SK-N-SH (cell line): ENCODE data around the gene MYL12B.

ENCODE experiments used
- ELF1 ChIP-seq: IDR thresholded peaks from 2 replicates; pipeline ENCODE4 v1.4.0; 2012
- EP300 ChIP-seq, 2 experiments: IDR thresholded peaks; 2 replicates each; pipeline versions ENCODE4 v1.4.0 to v1.6.1; 2012; ENCODE audit warnings: borderline replicate concordance in 1 of 2, low read depth in 1 of 2, low read length in 1 of 2
- GABPA ChIP-seq: IDR thresholded peaks from 2 replicates; pipeline ENCODE4 v1.4.0; 2012; ENCODE audit warnings: low read depth, mild to moderate bottlenecking
- NFIC ChIP-seq: IDR thresholded peaks from 2 replicates; pipeline ENCODE4 v1.4.0; 2012; ENCODE audit warnings: borderline replicate concordance
- POLR2AphosphoS5 ChIP-seq: IDR thresholded peaks from 2 replicates; pipeline ENCODE4 v1.6.1; 2012; ENCODE audit warnings: low read depth, low read length
- TAF1 ChIP-seq: IDR thresholded peaks from 2 replicates; pipeline ENCODE4 v1.6.1; 2012; ENCODE audit warnings: low read depth, mild to moderate bottlenecking, low read length, moderate library complexity, borderline replicate concordance
- YY1 ChIP-seq: IDR thresholded peaks from 2 replicates; pipeline ENCODE4 v1.4.0; 2012; ENCODE audit warnings: low read depth, mild to moderate bottlenecking
- TF ChIP-seq, protein P1 (sequence below): fragments of 200-600 bp; sonication (generic); IDR thresholded peaks from 2 replicates; pipeline ENCODE4 v1.6.1; 2017; ENCODE audit warnings: antibody characterized with exemption, mild to moderate bottlenecking, moderate library complexity
- TF ChIP-seq, protein P2 (sequence below): IDR thresholded peaks from 2 replicates; pipeline ENCODE4 v1.4.0; 2012; ENCODE audit warnings: low read depth, borderline replicate concordance
- TF ChIP-seq, protein P3 (sequence below): IDR thresholded peaks from 2 replicates; pipeline ENCODE4 v1.6.1; 2012; ENCODE audit warnings: mild to moderate bottlenecking, low read depth, low read length, moderate library complexity
- TF ChIP-seq, protein P4 (sequence below): IDR thresholded peaks from 2 replicates; pipeline ENCODE4 v1.4.0; 2012; ENCODE audit warnings: low read depth

DNA sequence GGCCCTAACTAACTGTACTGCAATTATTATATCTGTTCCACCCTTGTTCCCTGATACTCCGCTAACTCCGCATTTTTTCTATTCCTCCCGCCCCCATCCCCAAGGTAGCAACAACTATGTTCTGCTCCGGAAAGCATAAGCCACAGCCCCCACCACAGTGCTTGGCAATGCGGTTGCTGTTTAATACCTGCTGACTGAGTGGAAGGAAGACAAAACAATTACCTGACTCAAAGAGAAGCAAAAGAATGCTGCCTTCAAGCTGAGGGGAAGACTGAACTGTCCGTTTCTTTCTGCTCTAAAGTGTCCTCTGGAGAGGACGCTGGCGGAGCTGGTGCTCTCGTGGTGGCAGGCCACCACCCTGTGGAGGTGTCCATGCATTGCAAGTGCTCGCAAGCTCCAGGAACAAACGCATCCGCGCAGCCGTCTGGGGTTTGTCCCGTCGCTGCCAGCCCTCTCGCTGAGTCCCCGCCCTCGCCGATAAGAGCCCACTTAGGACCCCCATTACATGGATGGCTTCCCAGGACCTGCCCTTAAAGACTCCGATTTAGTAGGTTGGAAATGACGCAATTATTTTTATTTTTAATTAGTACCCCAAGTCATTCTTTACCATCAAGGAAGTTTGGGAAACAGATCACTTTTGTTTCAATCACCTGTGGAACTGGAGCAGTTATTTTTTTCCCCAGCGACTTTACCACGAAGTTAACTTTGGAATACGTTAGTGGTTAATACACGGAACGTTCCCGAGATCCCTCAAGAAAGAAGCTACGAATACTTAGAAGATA lies 15.9 kb upstream of the MYL12B start:
- TF ChIP-seq, protein P1, sequence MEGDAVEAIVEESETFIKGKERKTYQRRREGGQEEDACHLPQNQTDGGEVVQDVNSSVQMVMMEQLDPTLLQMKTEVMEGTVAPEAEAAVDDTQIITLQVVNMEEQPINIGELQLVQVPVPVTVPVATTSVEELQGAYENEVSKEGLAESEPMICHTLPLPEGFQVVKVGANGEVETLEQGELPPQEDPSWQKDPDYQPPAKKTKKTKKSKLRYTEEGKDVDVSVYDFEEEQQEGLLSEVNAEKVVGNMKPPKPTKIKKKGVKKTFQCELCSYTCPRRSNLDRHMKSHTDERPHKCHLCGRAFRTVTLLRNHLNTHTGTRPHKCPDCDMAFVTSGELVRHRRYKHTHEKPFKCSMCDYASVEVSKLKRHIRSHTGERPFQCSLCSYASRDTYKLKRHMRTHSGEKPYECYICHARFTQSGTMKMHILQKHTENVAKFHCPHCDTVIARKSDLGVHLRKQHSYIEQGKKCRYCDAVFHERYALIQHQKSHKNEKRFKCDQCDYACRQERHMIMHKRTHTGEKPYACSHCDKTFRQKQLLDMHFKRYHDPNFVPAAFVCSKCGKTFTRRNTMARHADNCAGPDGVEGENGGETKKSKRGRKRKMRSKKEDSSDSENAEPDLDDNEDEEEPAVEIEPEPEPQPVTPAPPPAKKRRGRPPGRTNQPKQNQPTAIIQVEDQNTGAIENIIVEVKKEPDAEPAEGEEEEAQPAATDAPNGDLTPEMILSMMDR, result peak; percentile 90
- TF ChIP-seq ELF1 (no peak), GABPA (no peak), YY1 (no peak), EP300 (IDR thresholded peaks at IDR 0.05; ENCODE audit: borderline replicate concordance in 1 of 2, low read depth in 1 of 2, low read length in 1 of 2) (no peak), POLR2AphosphoS5 (no peak), TAF1 (no peak), NFIC (no peak)
- TF ChIP-seq, protein P2, sequence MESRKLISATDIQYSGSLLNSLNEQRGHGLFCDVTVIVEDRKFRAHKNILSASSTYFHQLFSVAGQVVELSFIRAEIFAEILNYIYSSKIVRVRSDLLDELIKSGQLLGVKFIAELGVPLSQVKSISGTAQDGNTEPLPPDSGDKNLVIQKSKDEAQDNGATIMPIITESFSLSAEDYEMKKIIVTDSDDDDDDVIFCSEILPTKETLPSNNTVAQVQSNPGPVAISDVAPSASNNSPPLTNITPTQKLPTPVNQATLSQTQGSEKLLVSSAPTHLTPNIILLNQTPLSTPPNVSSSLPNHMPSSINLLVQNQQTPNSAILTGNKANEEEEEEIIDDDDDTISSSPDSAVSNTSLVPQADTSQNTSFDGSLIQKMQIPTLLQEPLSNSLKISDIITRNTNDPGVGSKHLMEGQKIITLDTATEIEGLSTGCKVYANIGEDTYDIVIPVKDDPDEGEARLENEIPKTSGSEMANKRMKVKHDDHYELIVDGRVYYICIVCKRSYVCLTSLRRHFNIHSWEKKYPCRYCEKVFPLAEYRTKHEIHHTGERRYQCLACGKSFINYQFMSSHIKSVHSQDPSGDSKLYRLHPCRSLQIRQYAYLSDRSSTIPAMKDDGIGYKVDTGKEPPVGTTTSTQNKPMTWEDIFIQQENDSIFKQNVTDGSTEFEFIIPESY, result no peak
- TF ChIP-seq, protein P3, sequence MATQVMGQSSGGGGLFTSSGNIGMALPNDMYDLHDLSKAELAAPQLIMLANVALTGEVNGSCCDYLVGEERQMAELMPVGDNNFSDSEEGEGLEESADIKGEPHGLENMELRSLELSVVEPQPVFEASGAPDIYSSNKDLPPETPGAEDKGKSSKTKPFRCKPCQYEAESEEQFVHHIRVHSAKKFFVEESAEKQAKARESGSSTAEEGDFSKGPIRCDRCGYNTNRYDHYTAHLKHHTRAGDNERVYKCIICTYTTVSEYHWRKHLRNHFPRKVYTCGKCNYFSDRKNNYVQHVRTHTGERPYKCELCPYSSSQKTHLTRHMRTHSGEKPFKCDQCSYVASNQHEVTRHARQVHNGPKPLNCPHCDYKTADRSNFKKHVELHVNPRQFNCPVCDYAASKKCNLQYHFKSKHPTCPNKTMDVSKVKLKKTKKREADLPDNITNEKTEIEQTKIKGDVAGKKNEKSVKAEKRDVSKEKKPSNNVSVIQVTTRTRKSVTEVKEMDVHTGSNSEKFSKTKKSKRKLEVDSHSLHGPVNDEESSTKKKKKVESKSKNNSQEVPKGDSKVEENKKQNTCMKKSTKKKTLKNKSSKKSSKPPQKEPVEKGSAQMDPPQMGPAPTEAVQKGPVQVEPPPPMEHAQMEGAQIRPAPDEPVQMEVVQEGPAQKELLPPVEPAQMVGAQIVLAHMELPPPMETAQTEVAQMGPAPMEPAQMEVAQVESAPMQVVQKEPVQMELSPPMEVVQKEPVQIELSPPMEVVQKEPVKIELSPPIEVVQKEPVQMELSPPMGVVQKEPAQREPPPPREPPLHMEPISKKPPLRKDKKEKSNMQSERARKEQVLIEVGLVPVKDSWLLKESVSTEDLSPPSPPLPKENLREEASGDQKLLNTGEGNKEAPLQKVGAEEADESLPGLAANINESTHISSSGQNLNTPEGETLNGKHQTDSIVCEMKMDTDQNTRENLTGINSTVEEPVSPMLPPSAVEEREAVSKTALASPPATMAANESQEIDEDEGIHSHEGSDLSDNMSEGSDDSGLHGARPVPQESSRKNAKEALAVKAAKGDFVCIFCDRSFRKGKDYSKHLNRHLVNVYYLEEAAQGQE, result no peak
- TF ChIP-seq, protein P4, sequence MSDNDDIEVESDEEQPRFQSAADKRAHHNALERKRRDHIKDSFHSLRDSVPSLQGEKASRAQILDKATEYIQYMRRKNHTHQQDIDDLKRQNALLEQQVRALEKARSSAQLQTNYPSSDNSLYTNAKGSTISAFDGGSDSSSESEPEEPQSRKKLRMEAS, result no peak
